HG03103 (cell line): ENCODE data around the gene INSYN2A.

Experiments
- ATAC-seq: cut with Tn5 transposase; IDR thresholded peaks from one replicate; pipeline ENCODE4 v1.9.1; 2021; ENCODE audit warnings: low read depth; ENCODE audit not compliant: unreplicated experiment

The INSYN2A gene, protein sequence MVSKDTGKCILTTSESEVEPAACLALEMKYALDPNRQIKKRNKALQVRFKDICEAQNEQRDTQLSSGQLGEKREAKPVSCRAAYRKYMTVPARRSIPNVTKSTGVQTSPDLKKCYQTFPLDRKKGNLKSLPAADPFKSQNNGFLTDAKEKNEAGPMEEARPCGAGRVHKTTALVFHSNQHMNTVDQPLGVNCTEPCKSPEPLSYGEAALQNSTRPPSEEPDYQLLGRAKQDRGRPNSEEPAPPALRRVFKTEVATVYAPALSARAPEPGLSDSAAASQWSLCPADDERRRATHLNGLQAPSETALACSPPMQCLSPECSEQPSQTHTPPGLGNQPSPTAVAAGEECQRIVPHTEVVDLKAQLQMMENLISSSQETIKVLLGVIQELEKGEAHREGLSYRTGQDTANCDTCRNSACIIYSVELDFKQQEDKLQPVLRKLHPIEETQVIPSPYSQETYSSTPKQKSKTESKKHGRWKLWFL

DNA sequence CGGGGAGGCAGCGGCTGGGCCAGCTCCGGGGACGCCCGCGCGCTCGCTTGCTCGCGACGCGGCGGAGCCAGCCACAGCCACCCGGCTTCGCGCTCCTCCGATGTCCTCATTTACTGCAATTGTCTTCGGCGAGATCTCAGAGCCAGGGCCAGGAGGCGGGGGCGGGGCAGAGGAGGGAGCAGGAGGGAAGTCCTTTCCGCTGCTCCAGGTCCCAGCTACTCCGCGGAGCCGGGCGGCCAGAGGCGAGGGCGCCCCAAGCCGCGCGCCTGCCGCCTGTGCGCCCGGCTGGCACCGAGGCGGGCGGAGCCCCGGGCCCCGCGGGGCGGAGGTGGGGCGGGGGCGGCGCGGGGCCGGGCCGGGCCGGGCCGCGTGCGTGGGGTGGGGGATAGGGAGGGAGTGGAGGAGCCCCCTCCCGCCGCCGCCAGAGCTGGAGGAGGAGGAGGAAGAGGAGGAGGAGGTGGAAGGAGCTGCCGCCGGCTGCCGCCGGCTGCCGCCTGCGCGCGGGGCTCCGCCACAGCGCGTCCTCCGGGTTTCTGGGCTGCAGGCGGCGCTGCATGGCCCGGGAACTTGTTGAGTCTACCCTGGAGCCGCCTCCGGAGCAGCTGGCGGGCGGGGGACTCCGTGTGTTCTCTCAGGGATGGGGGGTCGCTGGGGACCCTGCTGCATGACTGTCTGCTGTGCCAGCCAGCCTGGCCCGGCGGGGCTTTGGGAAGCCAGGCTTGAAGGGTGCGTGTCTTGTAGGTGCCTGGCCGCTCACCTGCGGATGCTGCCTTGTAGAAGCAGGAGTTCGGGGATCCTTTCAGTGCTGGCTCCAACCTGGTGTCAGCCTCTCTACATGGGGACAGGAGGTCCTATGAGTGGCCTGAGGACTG is at the start of gene INSYN2A:
INSYN2A (minus strand) TSS at position 310 of the 872 bp plus-strand sequence. CDS start 20,196 bp downstream, outside the sequence.
- no peak for ATAC-seq

DNA sequence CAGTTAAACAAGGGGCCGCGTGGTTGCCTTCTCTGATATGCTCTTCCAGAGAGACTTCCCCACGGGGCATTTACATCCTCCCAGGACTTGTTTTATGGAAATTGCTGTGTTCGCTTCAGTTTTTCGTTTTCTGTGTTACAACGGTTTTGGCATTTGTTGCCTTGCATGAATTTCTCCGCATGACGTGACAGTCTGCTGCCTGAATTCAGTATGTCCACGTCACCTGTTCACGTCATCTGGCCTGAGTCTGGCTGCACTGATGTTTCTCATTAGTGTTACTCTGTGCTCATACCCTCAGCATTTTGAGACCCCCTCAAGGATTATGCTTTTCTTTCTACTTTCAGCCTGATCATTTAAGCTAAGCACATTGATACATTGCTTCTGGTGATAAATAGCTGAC is 49.1 kb upstream of the INSYN2A start:
- no peak for ATAC-seq

DNA sequence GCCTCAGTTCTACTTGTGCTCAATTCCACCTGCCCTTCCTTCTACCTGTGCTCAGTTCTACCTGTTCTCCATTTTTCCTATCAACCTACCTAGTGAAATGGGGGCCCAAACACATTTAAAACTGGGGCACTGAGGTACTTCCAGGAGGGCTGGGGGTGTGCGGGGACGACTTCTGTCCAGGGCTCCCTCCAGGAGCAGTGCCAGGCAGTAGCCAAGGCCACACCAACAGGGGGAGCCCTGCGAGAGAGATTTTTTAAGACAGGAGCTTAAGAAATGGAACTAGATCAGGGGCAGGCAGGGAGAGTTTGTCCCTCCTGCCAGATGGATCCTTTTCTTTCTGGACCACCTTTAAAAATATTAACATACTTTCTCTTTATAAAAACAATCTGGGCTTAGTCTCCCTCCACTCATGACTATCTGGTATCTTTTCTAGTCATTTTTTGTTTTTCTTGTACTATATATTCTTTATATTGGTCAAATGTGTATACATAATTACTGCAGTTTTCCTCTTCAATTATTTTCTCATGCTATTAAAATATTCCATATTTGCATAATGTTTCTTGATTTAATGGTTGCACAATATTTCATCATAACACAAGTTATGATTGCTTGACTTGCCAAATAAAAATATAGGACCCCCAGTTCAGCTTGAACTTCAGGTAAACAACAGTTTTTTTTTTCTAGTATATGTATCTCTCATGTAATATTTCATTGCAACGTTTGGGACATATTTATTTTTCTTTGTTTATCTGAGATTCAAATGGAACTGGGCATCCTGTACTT is 47.3 kb upstream of the INSYN2A start:
- ATAC-seq, result no peak

DNA sequence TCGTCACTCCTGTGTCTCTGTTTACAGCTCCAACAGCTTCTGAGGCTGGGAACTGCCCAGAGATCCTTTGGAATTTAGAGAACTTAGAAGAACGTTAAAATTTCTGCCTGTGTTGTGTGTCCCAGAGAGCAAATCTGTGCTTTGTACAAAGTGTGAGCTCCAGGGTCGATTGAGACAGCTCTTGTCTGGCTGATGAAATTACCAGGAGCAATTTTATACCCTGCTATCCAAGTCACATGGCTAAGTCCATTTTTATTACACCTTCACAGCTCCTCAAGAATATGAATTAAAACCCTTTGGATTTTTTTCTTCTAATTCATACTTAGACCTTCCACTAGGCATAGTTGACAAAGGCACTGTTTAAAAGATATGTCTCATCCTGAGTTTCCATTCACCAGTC is 46.5 kb upstream of the INSYN2A start:
- no peak for ATAC-seq

DNA sequence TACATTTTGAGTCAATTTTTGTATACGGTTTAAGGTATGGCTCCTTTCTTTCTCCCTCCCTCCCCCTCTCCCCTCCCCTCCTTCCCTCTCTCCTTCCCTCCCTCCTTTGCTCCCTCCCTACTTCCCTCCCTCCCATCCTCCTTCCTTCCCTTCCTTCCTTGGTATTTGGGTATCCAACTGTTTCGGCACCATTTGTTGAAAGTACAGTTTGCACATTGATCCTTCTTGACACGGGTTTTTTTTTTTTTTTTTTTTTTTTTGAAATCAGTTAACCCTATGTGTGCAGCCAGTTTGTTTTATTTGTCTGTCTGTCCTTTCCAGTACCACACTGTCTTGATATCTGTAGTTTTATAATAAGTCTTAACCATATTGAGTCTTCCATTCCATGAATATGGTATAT is 39.9 kb upstream of the INSYN2A start:
- ATAC-seq, result no peak

DNA sequence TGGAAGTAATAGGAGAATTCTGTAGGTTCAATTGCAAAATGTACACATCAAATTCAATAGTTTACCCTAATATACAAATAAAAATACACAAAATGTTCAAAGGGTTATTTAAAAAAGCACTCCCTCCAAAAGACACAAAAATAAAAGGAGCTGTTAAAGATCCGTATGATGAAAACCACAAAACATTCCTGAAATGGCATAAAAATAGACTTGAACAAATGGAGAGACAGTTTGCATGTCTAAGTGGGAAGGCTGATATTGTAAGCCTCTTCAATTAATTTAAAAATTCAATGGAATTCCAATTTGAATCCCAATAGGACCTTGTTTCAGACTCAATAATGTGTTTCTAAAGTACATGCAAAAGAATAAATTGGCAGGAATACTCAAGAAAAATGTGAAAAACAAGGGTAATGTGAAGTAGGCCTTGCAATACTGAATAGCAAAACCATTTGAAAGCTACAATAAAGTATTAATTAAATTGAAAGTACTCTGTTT is 38.0 kb upstream of the INSYN2A start:
- ATAC-seq, result no peak

DNA sequence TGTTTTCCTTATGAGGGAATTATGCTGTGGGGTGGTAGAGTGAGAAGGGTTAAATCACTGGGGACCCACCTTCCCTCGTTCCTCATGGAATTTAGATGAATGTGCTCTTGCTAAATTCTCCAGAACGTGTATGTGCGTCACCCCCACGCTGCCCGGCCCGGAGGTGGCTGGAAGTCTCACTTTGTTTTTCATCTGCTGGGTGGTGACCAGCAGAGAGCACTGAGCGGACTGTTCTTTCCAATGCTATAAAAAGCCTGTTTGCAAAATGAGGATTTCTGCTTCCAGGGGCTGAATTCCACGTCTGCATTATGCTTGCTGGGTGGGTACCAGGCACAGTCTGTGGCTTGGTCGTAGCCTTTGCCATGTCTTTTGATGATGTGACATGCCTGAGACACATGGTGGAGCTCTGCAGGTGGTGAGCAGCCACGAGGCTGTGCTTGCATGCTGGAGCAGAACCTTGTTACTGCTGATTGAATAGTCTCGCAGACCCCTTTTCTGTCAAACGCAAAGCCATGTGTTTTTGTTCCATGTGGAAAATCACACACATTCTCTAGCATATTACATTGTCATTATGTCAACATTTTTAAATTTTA is 31.9 kb upstream of the INSYN2A start:
- no peak for ATAC-seq

DNA sequence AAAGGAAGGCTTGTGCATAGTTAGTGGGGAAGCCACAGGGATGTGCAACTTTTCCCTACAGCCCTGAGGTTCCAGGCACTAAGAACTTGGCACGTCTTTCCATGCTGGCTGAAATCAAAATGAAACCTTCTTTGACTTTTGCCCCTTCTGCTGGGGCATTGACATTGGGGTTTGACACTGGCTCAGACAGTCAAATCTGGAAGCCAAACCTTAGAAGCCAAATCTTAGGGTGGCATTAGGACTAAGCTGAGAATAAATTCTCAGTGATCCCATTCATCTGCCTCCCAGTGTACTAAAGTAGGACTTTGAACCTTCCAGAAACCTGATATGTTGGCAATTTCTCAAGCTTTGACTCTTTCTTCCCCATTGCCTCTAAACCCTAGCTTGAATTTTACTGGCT is 31.3 kb upstream of the INSYN2A start:
- ATAC-seq, result no peak

DNA sequence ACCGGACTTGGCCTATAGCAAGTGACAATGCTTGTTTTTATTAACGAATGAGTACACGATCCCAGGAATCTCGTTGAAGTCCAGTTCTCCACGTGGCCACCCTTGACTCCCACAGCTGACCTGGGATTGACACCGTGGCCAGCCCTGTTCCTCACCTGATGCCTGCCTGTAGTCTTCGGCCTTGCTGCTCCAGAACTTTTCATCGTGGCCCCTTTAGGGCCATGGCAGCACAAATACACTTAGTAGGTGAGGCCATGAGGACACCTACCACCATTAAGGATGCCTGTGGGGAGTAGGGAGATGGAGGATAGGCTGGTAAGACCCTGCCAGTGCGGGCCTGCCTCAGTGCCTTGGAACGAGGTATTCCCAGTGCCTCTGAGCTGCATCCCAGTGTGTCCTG is 30.6 kb upstream of the INSYN2A start:
- no peak for ATAC-seq

DNA sequence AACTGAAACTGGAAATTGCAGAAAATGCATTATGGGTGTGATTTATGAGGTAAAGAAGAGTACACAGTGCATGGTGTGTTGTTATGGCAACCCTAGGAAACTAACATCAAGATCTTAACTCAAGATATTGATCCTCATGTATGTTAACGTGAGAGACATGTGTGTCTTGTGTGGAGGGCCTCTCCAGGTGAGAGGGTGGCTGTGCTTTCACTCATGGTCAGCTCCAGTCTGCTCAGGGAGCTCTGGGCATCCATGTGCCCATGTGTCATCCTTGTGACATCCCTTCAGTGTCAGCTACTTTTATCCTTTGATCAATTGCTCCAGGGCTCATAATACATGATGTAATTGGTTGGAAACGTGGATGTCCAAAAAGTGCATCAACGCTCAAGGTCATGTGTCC is 24.9 kb upstream of the INSYN2A start:
- ATAC-seq, result no peak

DNA sequence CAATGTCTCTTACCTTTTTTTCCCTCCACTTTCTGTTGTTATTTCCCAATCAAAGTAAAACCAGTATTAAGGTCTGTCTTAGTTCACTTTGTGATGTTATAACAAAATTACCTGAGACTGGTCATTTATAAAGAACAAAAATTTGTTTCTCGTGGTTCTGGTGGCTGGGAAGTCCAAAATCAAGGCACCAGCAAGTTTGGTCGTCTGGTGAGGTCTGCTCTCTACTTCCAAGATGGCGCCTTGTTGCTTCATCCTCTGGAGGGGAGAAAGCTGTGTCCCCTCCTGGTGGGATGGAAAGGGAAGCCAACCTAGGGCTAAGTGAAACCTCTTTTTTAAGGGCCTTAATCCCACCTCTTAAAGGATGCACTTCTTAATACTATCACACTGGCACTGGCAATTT is 22.3 kb upstream of the INSYN2A start:
- ATAC-seq, result no peak

DNA sequence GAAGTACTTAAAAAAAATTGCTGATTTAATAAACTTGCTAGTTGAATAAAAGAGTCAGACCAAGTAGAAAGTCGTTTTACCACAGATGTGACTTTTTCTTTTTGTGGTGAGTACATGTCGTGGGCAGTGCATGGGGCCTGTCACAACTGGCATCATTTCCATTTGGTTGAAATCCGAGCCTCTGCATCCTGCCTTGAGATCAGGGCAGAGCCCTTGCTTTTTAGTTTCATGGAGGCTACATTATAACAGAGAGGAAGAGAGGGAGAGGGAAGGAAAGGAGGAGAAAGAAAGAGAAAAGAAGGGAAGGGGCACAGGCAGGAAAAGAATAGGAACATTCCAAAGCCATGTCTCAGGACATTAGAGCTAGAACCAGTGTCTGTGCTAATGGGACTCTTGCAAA is 20.4 kb upstream of the INSYN2A start:
- no peak for ATAC-seq

DNA sequence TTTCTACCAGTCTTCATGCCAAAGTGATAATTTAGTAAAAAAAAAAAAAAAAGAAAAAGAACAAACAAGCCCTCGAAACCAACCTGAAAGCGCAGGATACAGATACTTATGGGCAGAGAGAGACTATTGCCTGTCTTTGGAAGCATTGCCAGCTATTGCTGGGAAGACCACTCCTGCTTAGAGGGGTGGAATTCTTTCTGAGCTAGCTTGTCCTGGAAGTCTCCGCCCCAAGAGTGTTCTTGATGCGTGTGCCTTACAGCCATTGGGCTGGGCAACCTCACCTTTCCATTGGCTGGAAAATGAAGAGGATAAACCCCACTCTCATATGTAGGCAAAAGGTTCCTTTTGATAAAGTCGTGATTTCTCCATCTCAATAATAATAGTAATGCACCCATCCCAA is 19.9 kb upstream of the INSYN2A start:
- ATAC-seq, result no peak

DNA sequence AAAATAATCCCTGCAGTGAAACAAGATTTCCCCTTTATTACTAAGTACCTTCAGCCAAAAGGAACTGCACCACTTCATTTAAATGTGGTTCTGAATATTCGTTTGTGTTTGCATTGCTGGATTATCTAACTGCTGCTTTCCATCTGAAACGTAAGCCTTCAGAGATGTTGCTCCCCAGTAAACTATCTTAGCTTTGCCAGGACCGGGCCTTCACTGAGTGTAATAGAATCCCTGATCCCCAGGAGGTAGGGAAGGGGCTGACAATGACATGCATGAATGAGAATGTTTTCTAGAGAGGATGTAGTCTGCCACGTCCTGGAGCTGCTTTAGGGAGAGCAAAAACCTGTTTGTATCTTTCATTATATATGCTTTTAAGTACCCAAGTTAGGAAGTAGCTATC is 19.5 kb upstream of the INSYN2A start:
- no peak for ATAC-seq

DNA sequence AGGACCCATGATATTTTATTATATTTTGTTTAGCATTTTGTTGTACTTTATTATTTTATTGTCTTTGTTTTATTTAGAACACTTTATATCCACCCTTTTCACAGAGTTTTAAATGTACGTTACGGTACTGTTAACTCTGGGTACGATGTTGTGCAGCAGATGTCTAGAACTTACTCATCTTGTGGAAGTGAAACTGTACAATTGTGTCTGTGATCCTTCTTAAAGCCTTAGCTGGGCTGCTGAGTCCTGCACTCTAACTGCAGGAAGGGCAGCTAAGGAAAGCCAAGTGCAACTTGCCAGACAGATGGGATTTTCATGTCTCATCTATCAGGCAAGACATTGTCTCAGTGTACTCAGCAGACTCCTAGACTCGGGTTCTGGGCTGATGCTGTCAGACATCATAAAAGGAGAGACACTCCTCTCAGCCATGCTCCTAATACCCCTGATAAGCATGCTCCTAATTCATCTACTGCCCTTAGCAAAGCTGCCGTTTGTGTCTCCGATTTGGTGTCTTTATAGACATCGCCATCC is 14.6 kb upstream of the INSYN2A start:
- no peak for ATAC-seq

DNA sequence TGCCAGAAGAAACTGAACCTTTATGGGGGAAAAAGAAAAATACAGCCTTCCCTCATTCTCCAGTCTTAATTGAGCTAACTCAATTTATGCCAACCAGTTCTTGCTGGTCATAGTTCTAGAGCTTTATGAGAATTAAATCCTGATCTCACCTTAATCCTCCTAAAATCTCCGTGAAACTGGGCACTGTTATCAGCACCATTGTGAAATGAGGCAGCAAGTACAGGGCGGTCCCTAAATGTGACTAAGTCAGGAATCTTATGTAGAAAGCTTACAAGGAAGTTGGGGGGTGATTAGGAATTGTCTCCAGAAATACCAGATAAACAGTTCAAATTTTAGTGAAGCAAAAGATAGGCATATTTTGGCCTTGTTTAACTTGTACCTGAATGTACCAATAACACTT is 10.7 kb upstream of the INSYN2A start:
- no peak for ATAC-seq

DNA sequence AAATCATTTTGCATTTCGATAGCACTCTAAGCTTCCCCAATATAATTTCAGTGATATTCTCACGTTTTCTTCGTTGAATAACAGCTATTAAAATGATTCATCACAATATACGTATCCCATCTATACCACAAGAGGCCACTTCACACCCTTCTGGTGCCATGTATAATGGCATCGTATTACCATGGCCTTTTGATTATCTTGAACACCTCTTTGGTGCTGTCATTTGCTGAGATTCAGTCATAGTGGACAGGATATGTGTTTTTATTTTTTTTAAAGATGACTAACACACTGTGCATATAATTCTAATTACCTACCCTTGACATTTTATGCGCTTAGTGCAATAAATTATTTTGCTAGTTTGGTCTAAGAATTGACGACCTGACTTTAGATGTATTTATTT is 6.7 kb upstream of the INSYN2A start:
- ATAC-seq, result no peak

DNA sequence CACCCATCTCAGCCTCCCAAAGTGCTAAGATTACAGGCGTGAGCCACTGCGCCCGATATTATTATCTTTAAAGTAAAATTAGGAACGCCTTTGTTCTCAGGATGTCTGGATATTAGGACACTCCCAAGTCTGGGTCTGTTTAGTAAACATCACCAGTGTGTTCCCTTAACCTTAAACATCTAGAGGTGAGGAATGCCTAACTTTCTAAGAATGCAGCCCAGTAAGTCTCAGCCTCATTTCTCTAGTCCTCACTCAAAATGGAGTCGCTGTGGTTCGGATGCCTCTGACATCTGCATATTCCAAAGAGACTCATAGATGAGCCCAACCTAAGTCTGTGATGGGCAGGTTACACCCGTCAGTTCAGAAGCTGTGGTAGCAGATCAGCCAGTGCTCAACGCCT is 4.3 kb upstream of the INSYN2A start:
- no peak for ATAC-seq

DNA sequence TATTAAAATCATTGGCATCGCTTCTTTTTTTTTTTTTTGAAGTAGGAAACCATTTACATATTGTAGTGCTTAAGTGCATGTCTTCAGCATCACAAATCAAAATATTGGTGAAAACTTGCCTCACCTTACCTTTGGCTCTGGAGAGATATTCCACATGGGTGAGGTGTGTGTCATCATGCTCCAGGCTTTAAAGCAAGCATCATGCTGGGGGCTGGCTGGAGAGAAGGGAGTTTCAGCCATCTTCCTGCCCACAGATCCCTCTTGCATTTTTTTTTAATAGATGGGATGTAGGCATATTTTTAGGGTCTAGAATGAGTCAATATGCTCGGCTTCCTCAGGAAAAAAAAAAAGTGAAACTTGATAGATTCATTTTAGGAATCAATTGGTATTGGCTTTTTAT is 2.3 kb upstream of the INSYN2A start:
- ATAC-seq, result no peak

DNA sequence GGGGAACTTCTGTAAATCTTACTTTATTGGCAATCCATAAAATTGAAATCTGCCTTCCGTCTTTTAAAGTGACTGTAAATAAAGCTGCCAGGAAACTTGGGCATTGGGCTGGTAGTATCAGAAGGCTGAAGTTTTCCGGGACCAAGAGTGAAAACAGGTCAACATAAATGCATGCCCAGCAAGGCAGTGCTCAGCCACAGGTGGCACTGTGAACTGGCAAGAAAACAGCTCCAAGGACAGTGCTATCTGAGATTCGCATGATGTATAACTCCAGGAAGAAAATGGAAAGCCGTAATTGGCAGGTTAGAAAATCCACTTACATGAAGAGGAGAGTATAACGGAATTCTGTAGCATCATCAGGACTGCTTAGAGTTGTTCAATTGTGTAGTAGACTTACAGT is 1.9 kb upstream of the INSYN2A start:
- ATAC-seq, result no peak
